EL (cell line): ENCODE measurements around the gene CSF1.
"Not testable (repeated sequence)": the region's sequence is repeated elsewhere in the genome, so short reads cannot be mapped to it uniquely, and the experiment has no call there.

Source experiments
- DNase-seq: peaks from one replicate; pipeline ENCODE4 v3.0.0-alpha.2; 2016

The CSF1 gene

DNA sequence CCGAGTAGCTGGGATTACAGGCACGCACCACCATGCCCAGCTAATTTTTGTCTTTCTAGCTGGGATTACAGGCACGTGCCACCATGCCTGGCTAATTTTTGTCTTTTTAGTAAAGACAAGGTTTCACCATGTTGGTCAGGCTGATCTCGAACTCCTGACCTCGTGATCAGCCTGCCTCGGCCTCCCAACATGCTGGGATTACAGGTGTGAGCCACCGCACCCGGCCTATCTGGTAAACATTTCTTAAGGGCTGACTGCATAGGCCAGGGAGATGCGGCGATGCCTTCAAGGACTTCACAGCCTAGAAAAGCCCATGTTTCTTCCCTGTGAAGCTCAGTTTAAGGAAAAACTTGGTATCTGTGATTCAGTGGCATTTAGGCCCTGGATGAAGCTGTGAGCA, 9.7 kb downstream of the CSF1 start:
- DNase-seq, result not testable (repeated sequence)

DNA sequence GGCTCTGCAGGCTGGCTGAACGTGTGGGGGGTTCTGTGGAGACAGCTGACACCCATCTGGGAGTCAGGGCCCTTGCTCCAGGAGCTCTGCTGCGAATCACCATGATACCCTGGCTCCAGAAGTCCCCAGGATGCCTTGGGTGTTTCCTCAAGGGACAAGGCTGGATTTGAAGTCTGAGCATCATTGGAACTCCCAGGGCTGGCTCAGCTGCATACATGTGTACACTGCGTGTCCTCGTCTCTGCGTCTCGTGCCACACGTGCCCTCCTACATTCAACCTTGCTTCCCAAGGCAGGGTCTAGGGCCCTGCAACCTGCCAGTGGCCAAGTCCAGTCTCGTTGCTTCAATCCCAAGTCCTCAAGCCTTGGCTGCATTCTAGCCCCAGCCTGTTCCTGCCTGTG, 11.7 kb downstream of the CSF1 start:
- no peak for DNase-seq

- DNase-seq, result no peak
Observed at GRCh38 chr1:109923131-109923945, 12.7 kb downstream of the CSF1 start.

DNA sequence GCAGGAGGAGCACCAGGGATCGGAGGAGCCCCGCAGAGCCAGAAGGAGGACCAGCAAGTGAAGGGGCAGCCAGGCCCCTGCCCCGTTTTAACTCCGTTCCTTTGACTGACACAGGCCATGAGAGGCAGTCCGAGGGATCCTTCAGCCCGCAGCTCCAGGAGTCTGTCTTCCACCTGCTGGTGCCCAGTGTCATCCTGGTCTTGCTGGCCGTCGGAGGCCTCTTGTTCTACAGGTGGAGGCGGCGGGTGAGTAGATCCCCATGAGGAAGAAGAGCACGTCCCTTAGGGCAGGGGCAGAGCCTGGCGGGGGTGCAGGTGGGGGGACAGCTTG, 13.3 kb downstream of the CSF1 start:
- DNase-seq, result no peak

GRCh38 chr1:109924316-109924715, 13.7 kb downstream of the CSF1 start:
- no peak for DNase-seq

GRCh38 chr1:109925159-109925990, 14.7 kb downstream of the CSF1 start:
- DNase-seq, result no peak

DNA sequence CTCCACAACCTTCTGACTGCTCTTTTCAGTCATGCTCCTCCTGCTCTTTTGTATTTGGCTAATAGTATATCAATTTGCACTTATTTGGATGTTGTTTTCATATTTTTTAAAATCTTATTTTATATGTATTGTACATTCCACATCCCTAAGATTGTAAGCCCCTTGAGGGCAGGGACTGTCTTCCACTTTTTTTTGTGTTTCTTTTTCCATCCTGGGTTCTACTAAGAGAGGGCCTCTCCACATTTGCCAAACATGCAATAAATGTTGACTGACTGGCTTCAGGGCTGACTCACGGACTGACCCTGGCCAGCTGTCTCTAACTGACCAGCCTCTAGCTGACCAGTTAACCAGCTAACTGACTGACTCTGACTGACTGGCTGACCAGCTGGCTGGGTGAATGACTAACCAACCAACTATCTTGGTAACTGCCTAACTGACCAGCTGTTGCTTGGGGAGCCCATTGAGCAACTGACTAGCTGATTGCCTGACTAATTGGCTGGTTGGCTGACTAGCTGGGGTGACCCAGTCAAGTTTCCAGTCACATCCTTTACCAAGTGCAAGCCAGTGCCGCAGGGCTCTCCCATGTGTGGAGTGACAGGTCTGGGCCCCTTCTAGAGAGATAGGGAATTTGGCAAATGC, 16.1 kb downstream of the CSF1 start:
- peak; percentile 68 for DNase-seq

DNA sequence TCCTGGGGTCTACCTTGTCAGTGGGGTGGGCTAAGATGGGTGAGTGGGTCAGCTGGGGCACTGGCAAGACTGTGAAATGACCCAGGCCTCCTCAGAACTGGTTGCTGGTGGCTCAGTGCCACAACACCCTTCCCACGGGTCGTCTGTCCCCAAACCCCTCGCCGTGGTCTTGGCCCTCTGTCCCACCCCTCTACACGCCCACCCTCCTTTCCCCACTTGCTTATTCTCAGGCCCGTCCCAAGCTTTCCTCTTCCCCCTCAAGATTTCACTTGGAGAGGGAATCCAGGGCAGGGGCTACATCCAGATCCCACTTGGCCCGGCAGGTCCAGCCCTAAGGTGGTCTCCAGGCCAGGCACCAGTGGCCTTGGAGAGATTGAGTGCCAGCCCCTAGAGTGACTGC, 16.7 kb downstream of the CSF1 start:
- DNase-seq, result no peak

GRCh38 chr1:109927911-109928321, 17.3 kb downstream of the CSF1 start:
- DNase-seq, result peak; percentile 78

GRCh38 chr1:109928591-109929111, 18.0 kb downstream of the CSF1 start:
- peak; percentile 72 for DNase-seq

GRCh38 chr1:109929170-109929569, 18.5 kb downstream of the CSF1 start:
- DNase-seq, result no peak

GRCh38 chr1:109929588-109930251, 19.1 kb downstream of the CSF1 start:
- no peak for DNase-seq

DNA sequence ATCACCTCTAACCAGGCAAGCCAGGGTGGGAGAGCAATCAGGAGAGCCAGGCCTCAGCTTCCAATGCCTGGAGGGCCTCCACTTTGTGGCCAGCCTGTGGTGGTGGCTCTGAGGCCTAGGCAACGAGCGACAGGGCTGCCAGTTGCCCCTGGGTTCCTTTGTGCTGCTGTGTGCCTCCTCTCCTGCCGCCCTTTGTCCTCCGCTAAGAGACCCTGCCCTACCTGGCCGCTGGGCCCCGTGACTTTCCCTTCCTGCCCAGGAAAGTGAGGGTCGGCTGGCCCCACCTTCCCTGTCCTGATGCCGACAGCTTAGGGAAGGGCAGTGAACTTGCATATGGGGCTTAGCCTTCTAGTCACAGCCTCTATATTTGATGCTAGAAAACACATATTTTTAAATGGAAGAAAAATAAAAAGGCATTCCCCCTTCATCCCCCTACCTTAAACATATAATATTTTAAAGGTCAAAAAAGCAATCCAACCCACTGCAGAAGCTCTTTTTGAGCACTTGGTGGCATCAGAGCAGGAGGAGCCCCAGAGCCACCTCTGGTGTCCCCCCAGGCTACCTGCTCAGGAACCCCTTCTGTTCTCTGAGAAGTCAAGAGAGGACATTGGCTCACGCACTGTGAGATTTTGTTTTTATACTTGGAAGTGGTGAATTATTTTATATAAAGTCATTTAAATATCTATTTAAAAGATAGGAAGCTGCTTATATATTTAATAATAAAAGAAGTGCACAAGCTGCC, 19.8 kb downstream of the CSF1 start:
- no peak for DNase-seq

DNA sequence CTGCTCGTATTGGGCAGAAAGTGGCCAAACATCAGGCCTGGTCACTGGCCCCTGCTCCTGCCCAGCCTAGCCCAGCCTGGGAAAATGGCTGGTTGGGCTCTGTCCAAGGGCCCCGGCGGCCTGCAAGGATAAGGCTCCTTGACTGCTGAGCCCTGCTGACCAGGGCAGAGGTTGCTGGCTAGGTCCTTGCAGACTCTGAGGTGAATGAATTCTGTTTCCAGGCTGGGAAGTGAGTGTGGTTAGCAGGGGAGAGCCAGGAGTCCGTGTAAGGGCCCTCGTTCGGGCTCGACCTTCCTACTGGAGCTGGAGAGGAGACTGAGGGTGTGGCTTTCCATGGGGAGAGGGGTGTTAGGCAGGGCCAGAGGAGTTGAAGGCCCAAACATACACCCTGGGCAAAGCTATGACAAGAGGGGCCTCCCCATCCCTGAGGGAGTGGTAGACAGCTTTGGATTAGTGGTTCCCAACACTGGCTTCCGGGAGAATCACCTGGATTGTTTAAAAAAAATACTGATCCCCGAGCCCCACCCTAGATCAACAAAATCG, 20.6 kb downstream of the CSF1 start:
- DNase-seq, result peak; percentile 70

GRCh38 chr1:109931911-109932636, 21.4 kb downstream of the CSF1 start:
- DNase-seq, result no peak

DNA sequence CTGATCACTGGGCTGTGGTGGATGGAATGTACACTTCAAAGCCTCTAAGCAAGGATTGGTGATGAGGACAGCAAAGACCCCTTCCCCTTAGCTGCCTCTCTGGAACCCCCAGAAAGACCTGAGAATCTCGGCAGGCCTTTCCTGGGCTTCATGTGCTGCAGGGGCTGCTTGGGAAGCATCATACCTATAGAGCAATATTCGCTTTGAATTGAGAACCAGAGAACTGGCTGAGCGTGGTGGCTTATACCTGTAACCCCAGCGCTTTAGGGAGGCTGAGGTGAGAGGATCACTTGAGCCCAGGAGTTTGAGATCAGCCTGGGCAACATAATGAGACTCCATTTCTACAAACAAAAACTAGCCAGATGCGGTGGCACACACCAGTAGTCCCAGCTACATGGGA, 22.0 kb downstream of the CSF1 start:
- DNase-seq, result no peak

GRCh38 chr1:109933856-109934711, 23.4 kb downstream of the CSF1 start:
- DNase-seq, result peak; percentile 96

GRCh38 chr1:109935451-109935900, 24.8 kb downstream of the CSF1 start:
- DNase-seq, result no peak

DNA sequence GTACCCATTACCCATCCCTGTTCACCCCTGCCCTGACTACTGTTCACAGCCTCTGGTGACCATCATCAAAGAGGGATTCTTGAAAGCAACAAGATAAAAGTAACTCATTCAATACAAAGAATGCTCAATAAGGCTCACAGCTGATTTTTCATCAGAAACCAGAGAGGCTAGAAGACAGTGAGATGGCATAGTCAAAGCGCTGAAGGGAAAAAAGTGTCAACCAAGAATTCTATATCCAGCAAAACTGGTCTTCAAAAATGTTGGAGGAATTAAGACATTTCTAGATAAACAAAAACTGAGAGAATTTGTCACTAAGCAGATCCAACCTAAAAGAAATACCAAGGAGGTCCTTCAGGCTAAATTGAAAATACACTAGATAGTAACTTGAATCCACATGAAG, 27.1 kb downstream of the CSF1 start:
- no peak for DNase-seq

DNA sequence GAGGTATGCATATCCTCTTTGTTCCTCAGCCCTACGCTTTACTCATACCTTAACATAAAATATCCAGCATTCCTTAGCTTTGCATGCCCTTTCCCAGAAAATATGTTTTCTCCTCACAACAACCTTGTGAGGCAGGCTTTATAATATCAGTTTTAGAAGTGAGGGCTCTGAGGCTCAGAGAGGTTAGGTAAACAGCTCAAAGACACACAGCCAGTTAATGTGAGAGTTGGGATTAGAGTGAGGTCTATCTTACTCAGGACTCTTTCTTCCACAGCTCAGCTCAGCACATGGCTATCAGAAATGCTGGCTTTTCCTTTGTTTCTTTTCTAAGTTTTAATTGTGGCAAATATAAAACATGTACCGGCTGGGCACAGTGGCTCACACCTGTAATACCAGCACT, 27.9 kb downstream of the CSF1 start:
- no peak for DNase-seq
